H9 (cell line): ENCODE measurements around the gene FAF1. TPM values are rescaled to one million over a fixed set of nuclear protein-coding genes. Genes with fewer than 3 reads are reported as not detected.

Experiments
- DNase-seq: peaks from one replicate; pipeline ENCODE4 v3.0.0-alpha.2; 2017
- H2AFZ ChIP-seq: one replicate; pipeline ENCODE4 v1.6.1; 2013; ENCODE audit warnings: mild to moderate bottlenecking, low read length, control low read depth, moderate library complexity
- H2AK5ac ChIP-seq: 2 replicates; pipeline ENCODE4 v1.6.1; 2013; ENCODE audit warnings: low read length, control low read depth, mixed read lengths; ENCODE audit not compliant: insufficient read length
- H2BK120ac ChIP-seq: one replicate; pipeline ENCODE4 v1.6.1; 2013; ENCODE audit warnings: low read depth, mild to moderate bottlenecking, low read length, control low read depth, inconsistent platforms; ENCODE audit not compliant: poor library complexity, severe bottlenecking
- H2BK12ac ChIP-seq: 2 replicates; pipeline ENCODE4 v1.6.1; 2013; ENCODE audit warnings: low read length, control low read depth, mixed read lengths, low read depth; ENCODE audit not compliant: insufficient read length
- H2BK15ac ChIP-seq: 2 replicates; pipeline ENCODE4 v1.6.1; 2013; ENCODE audit warnings: low read depth, low read length, control low read depth
- H2BK20ac ChIP-seq: one replicate; pipeline ENCODE4 v1.6.1; 2013; ENCODE audit warnings: low read depth, mild to moderate bottlenecking, low read length, control low read depth, inconsistent platforms; ENCODE audit not compliant: poor library complexity, severe bottlenecking
- H2BK5ac ChIP-seq: 2 replicates; pipeline ENCODE4 v1.6.1; 2013; ENCODE audit warnings: low read length, control low read depth, mixed read lengths; ENCODE audit not compliant: insufficient read length
- H3K14ac ChIP-seq: 2 replicates; pipeline ENCODE4 v1.6.1; 2013; ENCODE audit warnings: low read length, control low read depth; ENCODE audit not compliant: insufficient read depth
- H3K18ac ChIP-seq: 2 replicates; pipeline ENCODE4 v1.6.1; 2013; ENCODE audit warnings: low read depth, mild to moderate bottlenecking, mixed read lengths, low read length, control low read depth; ENCODE audit not compliant: insufficient read length
- H3K23ac ChIP-seq: 2 replicates; pipeline ENCODE4 v1.6.1; 2013; ENCODE audit warnings: low read length, control low read depth, mixed read lengths, low read depth; ENCODE audit not compliant: insufficient read length
- H3K23me2 ChIP-seq: 2 replicates; pipeline ENCODE4 v1.6.1; 2013; ENCODE audit warnings: low read depth, mild to moderate bottlenecking, mixed read lengths, low read length, control low read depth; ENCODE audit not compliant: insufficient read length, poor library complexity, severe bottlenecking
- H3K27ac ChIP-seq: 2 replicates; pipeline ENCODE4 v1.5.1; 2013; ENCODE audit warnings: low read length, control low read depth, mixed read lengths, low read depth; ENCODE audit not compliant: insufficient read length
- H3K27me3 ChIP-seq: 2 replicates; pipeline ENCODE4 v1.6.1; 2013; ENCODE audit warnings: low read length, control low read depth, inconsistent platforms; ENCODE audit not compliant: insufficient read depth
- H3K4ac ChIP-seq: 2 replicates; pipeline ENCODE4 v1.6.1; 2013; ENCODE audit warnings: low read depth, mild to moderate bottlenecking, control low read depth, inconsistent platforms, low read length, moderate library complexity
- H3K4me1 ChIP-seq: 2 replicates; pipeline ENCODE4 v1.6.1; 2013; ENCODE audit warnings: low read length, control low read depth, inconsistent platforms; ENCODE audit not compliant: insufficient read depth
- H3K4me2 ChIP-seq: 2 replicates; pipeline ENCODE4 v1.6.1; 2013; ENCODE audit warnings: low read length, control low read depth, mixed read lengths; ENCODE audit not compliant: insufficient read length, insufficient read depth
- H3K56ac ChIP-seq: 2 replicates; pipeline ENCODE4 v1.6.1; 2013; ENCODE audit warnings: low read depth, mild to moderate bottlenecking, mixed read lengths, low read length, control low read depth; ENCODE audit not compliant: insufficient read length
- H3K79me1 ChIP-seq: 2 replicates; pipeline ENCODE4 v1.6.1; 2013; ENCODE audit warnings: low read depth, mild to moderate bottlenecking, moderate library complexity, low read length, control low read depth, inconsistent platforms; ENCODE audit not compliant: insufficient read depth, poor library complexity, severe bottlenecking
- H3K79me2 ChIP-seq: 2 replicates; pipeline ENCODE4 v1.6.1; 2013; ENCODE audit warnings: low read length, control low read depth, inconsistent platforms; ENCODE audit not compliant: insufficient read depth
- H3K9ac ChIP-seq: 2 replicates; pipeline ENCODE4 v1.6.1; 2013; ENCODE audit warnings: low read length, control low read depth, mixed read lengths; ENCODE audit not compliant: insufficient read length; ENCODE audit errors: extremely low read depth
- H3K9me3 ChIP-seq: one replicate; pipeline ENCODE4 v1.6.1; 2013; ENCODE audit warnings: low read depth, low read length, inconsistent platforms; ENCODE audit not compliant: control insufficient read depth
- H3T11ph ChIP-seq: one replicate; pipeline ENCODE4 v1.6.1; 2013; ENCODE audit warnings: mild to moderate bottlenecking, low read length, control low read depth, inconsistent platforms
- H4K20me1 ChIP-seq: one replicate; pipeline ENCODE4 v1.6.1; 2013; ENCODE audit not compliant: control insufficient read depth, insufficient read length, insufficient read depth
- H4K5ac ChIP-seq: 2 replicates; pipeline ENCODE4 v1.6.1; 2013; ENCODE audit warnings: low read depth, mild to moderate bottlenecking, mixed read lengths, low read length, control low read depth; ENCODE audit not compliant: insufficient read length
- H4K8ac ChIP-seq: replicated peaks from 2 replicates; pipeline ENCODE4 v1.6.1; 2013; ENCODE audit warnings: low read length, control low read depth, mixed read lengths, low read depth; ENCODE audit not compliant: insufficient read length
- H4K91ac ChIP-seq: 2 replicates; pipeline ENCODE4 v1.6.1; 2013; ENCODE audit warnings: low read depth, mild to moderate bottlenecking, moderate library complexity, mixed read lengths, low read length, control low read depth; ENCODE audit not compliant: insufficient read length
- H3K27ac Mint-ChIP-seq, 3 experiments: 2 replicates in 2 of 3; 3 replicates in 1 of 3; pipeline ENCODE4 v1.8.0; 2020 to 2021; ENCODE audit warnings: mixed read lengths in 3 of 3, mild to moderate bottlenecking in 1 of 3, moderate library complexity in 1 of 3
- H3K27me3 Mint-ChIP-seq: 2 replicates; pipeline ENCODE4 v1.8.0; 2021; ENCODE audit warnings: low read depth, mild to moderate bottlenecking, moderate library complexity, mixed read lengths
- H3K36me3 Mint-ChIP-seq, 3 experiments: 2 replicates in 2 of 3; 3 replicates in 1 of 3; pipeline ENCODE4 v1.8.0; 2020 to 2021; ENCODE audit warnings: low read depth in 3 of 3, mixed read lengths in 3 of 3; ENCODE audit not compliant: insufficient read depth in 1 of 3
- H3K4me1 Mint-ChIP-seq, 2 experiments: 2 replicates each; pipeline ENCODE4 v1.8.0; 2020; ENCODE audit warnings: mixed read lengths in 2 of 2
- H3K4me3 Mint-ChIP-seq, 2 experiments: 2 replicates in 1 of 2; 3 replicates in 1 of 2; pipeline ENCODE4 v1.8.0; 2020 to 2021; ENCODE audit warnings: mild to moderate bottlenecking in 2 of 2, mixed read lengths in 2 of 2, moderate library complexity in 1 of 2
- H3K9me3 Mint-ChIP-seq, 2 experiments: 2 replicates in 1 of 2; 3 replicates in 1 of 2; pipeline ENCODE4 v1.8.0; 2020; ENCODE audit warnings: mild to moderate bottlenecking in 2 of 2, mixed read lengths in 2 of 2, moderate library complexity in 1 of 2
- CTCF ChIP-seq: fragments of 200-600 bp; sonication (generic); conservative IDR thresholded peaks from 3 replicates; pipeline ENCODE4 v1.8.0; 2021; ENCODE audit warnings: antibody characterized with exemption, mild to moderate bottlenecking
- WGBS: extraction: QIAGEN DNeasy Blood & Tissue Kit; methylation state at CpG from one replicate; pipeline ENCODE4 v1.1.7; 2013; ENCODE audit warnings: missing lambda C conversion rate, low lambda C conversion rate, mixed read lengths; ENCODE audit not compliant: insufficient read length; ENCODE audit errors: extremely low coverage; 5-methylcytosine and 5-hydroxymethylcytosine counted together
- total RNA-seq: library from RNA; stranded (reverse); gene quantifications from 2 replicates; pipeline ENCODE4 v1.2.1, GENCODE V29; 2021

The FAF1 gene
- total RNA-seq, 1 experiment from 2014 or later: 60.8 TPM

- no CpG with 5 or more reads among the region's 3 CpGs for WGBS
- H2BK20ac ChIP-seq: no peak overlapping the region
These were observed 32.7 kb upstream of the FAF1 start for GRCh38 chr1:50992532-50993318.

More at GRCh38 chr1:50992532-50993318, 32.7 kb upstream of the FAF1 start:
- H4K5ac ChIP-seq: no peak overlapping the region
- H2AK5ac ChIP-seq: no peak overlapping the region
- no peak overlapping the region for H3K4me2 ChIP-seq
- H3K27me3 Mint-ChIP-seq: peaks cover 13% of the 10 kb centered on the region
- no peaks in the 10 kb centered on the region for H3K9me3 ChIP-seq
- no peak overlapping the region for H4K8ac ChIP-seq
- H3K27me3 ChIP-seq: no peaks in the 10 kb centered on the region
- no peaks in the 10 kb centered on the region for H3K4me1 ChIP-seq
- H3K9ac ChIP-seq: no peak overlapping the region
- no peaks in the 10 kb centered on the region for H3K23me2 ChIP-seq
- H3K18ac ChIP-seq: no peak overlapping the region
- H3K27ac ChIP-seq: no peak overlapping the region
- H3K56ac ChIP-seq: no peak overlapping the region
- H3K27ac Mint-ChIP-seq: no peak overlapping the region
- no peak overlapping the region for H4K91ac ChIP-seq
- no peak for DNase-seq
- H3T11ph ChIP-seq: no peak overlapping the region
- no peaks in the 10 kb centered on the region for H3K79me1 ChIP-seq
- H3K79me2 ChIP-seq: no peaks in the 10 kb centered on the region
- no peak overlapping the region for H3K4ac ChIP-seq
- no peak overlapping the region for H2BK5ac ChIP-seq
- H2BK12ac ChIP-seq: no peak overlapping the region
- TF ChIP-seq CTCF: no peak
- H3K14ac ChIP-seq: no peak overlapping the region
- no peaks in the 10 kb centered on the region for H3K36me3 Mint-ChIP-seq
- H3K4me1 Mint-ChIP-seq: no peaks in the 10 kb centered on the region
- no peaks in the 10 kb centered on the region for H4K20me1 ChIP-seq
- H3K9me3 Mint-ChIP-seq: no peaks in the 10 kb centered on the region; a peak in 1 of 5 replicates
- no peak overlapping the region for H2BK15ac ChIP-seq
- no peak overlapping the region for H2AFZ ChIP-seq
- no peak overlapping the region for H2BK120ac ChIP-seq
- H3K4me3 Mint-ChIP-seq: no peak overlapping the region
- H3K23ac ChIP-seq: no peak overlapping the region
